A549 (cell line): Measurements from ENCODE around the gene NOX3. TPM values are rescaled to one million over a fixed set of nuclear protein-coding genes. Genes with fewer than 3 reads are reported as not detected.

Experiments used
- ATAC-seq, 2 experiments: fragments of 200-7000 bp in 1 of 2; fragments of >200 bp in 1 of 2; cut with Nextera tagmentation in 1 of 2; cut with Tn5 transposase in 1 of 2; 3 replicates each; pipeline versions ENCODE4 v1.8.0 to v1.9.1; 2018 to 2020; ENCODE audit warnings: mild to moderate bottlenecking in 1 of 2, moderate library complexity in 1 of 2
- CTCF ChIA-PET: fragments of 300-600 bp; sonication (Branson Sonifier 250); formaldehyde crosslinking; extraction: SDS; loops from one replicate; lab custom pipeline; 2021; ENCODE audit warnings: antibody characterized with exemption, inconsistent platforms; lab: Yijun Ruan, JAX
- POLR2A ChIA-PET: fragments of 350-600 bp; formaldehyde crosslinking; extraction: SDS; loops from one replicate; lab custom pipeline; 2021; ENCODE audit warnings: antibody characterized with exemption, inconsistent platforms; lab: Yijun Ruan, JAX
- DNase-seq, 2 experiments: peaks; one replicate each; pipeline versions ENCODE4 v3.0.0 to v3.0.0-alpha.2; 2011 to 2016; ENCODE audit warnings: low read depth in 1 of 2, low spot score in 1 of 2
- FAIRE-seq: peaks from 2 replicates; lab custom pipeline; 2011; peaks lifted over from hg19 to GRCh38; lab: Jason Lieb, UNC
- H3K27ac ChIP-seq, 2 experiments: fragments of >200 bp; sonication (Bioruptor Twin); formaldehyde crosslinking; 3 replicates each; pipeline ENCODE4 v1.5.1; 2016 to 2017
- H3K4me1 ChIP-seq: fragments of >200 bp; sonication (Bioruptor Twin); formaldehyde crosslinking; 3 replicates; pipeline ENCODE4 v1.6.1; 2016
- H3K4me2 ChIP-seq: fragments of >200 bp; sonication (Bioruptor Twin); formaldehyde crosslinking; 3 replicates; pipeline ENCODE4 v1.6.1; 2016
- H3K4me3 ChIP-seq: fragments of >200 bp; sonication (Bioruptor Twin); formaldehyde crosslinking; 3 replicates; pipeline ENCODE4 v1.5.1; 2016
- H3K9me3 ChIP-seq: fragments of >200 bp; sonication (Bioruptor Twin); formaldehyde crosslinking; 3 replicates; pipeline ENCODE4 v1.6.1; 2016
- ATOH8 ChIP-seq: fragments of 250-450 bp; sonication (Bioruptor Pico); IDR thresholded peaks from 2 replicates; pipeline ENCODE4 v1.5.0; 2020; ENCODE audit warnings: low read depth, mild to moderate bottlenecking, moderate library complexity
- BHLHE40 ChIP-seq: IDR thresholded peaks from 2 replicates; pipeline ENCODE4 v1.6.1; 2012; ENCODE audit warnings: low read depth, low read length, inconsistent platforms
- CBX2 ChIP-seq: fragments of 200-600 bp; sonication (generic); IDR thresholded peaks from 2 replicates; pipeline ENCODE4 v1.6.1; 2016; ENCODE audit warnings: low read depth, mild to moderate bottlenecking, borderline replicate concordance
- CHD2 ChIP-seq: fragments of 150-350 bp; IDR thresholded peaks from 2 replicates; pipeline ENCODE4 v1.6.1; 2014; ENCODE audit warnings: low read length; ENCODE audit not compliant: partially characterized antibody
- CHD4 ChIP-seq: fragments of 200-600 bp; sonication (generic); IDR thresholded peaks from 2 replicates; pipeline ENCODE4 v1.6.1; 2016; ENCODE audit warnings: antibody characterized with exemption, mild to moderate bottlenecking, borderline replicate concordance
- CTCF ChIP-seq: fragments of >200 bp; sonication (Bioruptor Twin); formaldehyde crosslinking; IDR thresholded peaks from 3 replicates; pipeline ENCODE4 v1.5.1; 2016
- E2F6 ChIP-seq: IDR thresholded peaks from 2 replicates; pipeline ENCODE4 v1.6.1; 2012; ENCODE audit warnings: low read depth, borderline replicate concordance
- ELK1 ChIP-seq: fragments of 150-350 bp; IDR thresholded peaks from 2 replicates; pipeline ENCODE4 v1.6.1; 2014; ENCODE audit warnings: low read depth, mild to moderate bottlenecking, low read length
- FOSL2 ChIP-seq, 2 experiments: fragments of 450-650 bp in 1 of 2; fragments of >200 bp in 1 of 2; sonication (Bioruptor Twin) in 1 of 2; formaldehyde crosslinking; IDR thresholded peaks; 2 replicates each; pipeline versions ENCODE4 v1.5.0 to v1.6.1; 2016 to 2020; ENCODE audit warnings: mild to moderate bottlenecking in 1 of 2, moderate library complexity in 1 of 2
- HOXA7 ChIP-seq: fragments of 250-450 bp; sonication (Bioruptor Pico); IDR thresholded peaks from 2 replicates; pipeline ENCODE4 v1.5.0; 2020; ENCODE audit warnings: mild to moderate bottlenecking, moderate library complexity
- KDM1A ChIP-seq: fragments of 200-600 bp; sonication (generic); IDR thresholded peaks from 2 replicates; pipeline ENCODE4 v1.6.1; 2016; ENCODE audit warnings: low read depth, mild to moderate bottlenecking
- KDM5A ChIP-seq: fragments of 200-600 bp; sonication (generic); IDR thresholded peaks from 2 replicates; pipeline ENCODE4 v1.6.1; 2016; ENCODE audit warnings: antibody characterized with exemption, mild to moderate bottlenecking
- MAZ ChIP-seq: fragments of 150-350 bp; IDR thresholded peaks from 2 replicates; pipeline ENCODE4 v1.6.1; 2014; ENCODE audit warnings: antibody characterized with exemption, low read depth, low read length, borderline replicate concordance
- MYC ChIP-seq: IDR thresholded peaks from 2 replicates; pipeline ENCODE4 v1.6.1; 2012; ENCODE audit warnings: mild to moderate bottlenecking, inconsistent platforms, low read length, improper control_type of control experiment, borderline replicate concordance
- POLR2A ChIP-seq: IDR thresholded peaks from 2 replicates; pipeline ENCODE4 v1.6.1; 2012; ENCODE audit warnings: mild to moderate bottlenecking, low read length
- RAD21 ChIP-seq, 2 experiments: fragments of >200 bp in 1 of 2; sonication (Bioruptor Twin) in 1 of 2; formaldehyde crosslinking in 1 of 2; IDR thresholded peaks in 1 of 2; conservative IDR thresholded peaks in 1 of 2; 2 replicates in 1 of 2; 3 replicates in 1 of 2; pipeline ENCODE4 v1.6.1; 2012 to 2018; ENCODE audit warnings: inconsistent platforms in 1 of 2
- RNF2 ChIP-seq: fragments of 200-600 bp; sonication (generic); IDR thresholded peaks from 2 replicates; pipeline ENCODE4 v1.6.1; 2016; ENCODE audit warnings: low read depth, mild to moderate bottlenecking, antibody characterized with exemption, moderate library complexity, borderline replicate concordance
- SREBF2 ChIP-seq: fragments of 450-650 bp; IDR thresholded peaks from 2 replicates; pipeline ENCODE4 v1.6.1; 2014; ENCODE audit warnings: mild to moderate bottlenecking, moderate library complexity
- TFCP2L1 ChIP-seq: fragments of 250-450 bp; sonication (Bioruptor Pico); IDR thresholded peaks from 2 replicates; pipeline ENCODE4 v1.5.0; 2021; ENCODE audit warnings: mild to moderate bottlenecking
- ZFP36 ChIP-seq: fragments of 450-650 bp; IDR thresholded peaks from 2 replicates; pipeline ENCODE4 v1.6.1; 2014; ENCODE audit warnings: borderline replicate concordance; ENCODE audit not compliant: partially characterized antibody
- ZNF302 ChIP-seq: fragments of 250-450 bp; sonication (Bioruptor Pico); IDR thresholded peaks from 2 replicates; pipeline ENCODE4 v1.9.0; 2021; ENCODE audit warnings: inconsistent platforms, mild to moderate bottlenecking, moderate library complexity
- WGBS: methylation state at CpG from one replicate; pipeline ENCODE4 v1.1.6; 2017; ENCODE audit errors: missing lambda C conversion rate; 5-methylcytosine and 5-hydroxymethylcytosine counted together
- polyA plus RNA-seq, 4 experiments: library from polyadenylated mRNA; depleted of rRNA in 3 of 4; stranded (reverse); fragments of >200 nt; fragmentation: RNase III in 1 of 4; extraction: RNeasy Plus Mini Kit Qiagen cat#74134 plus additional on column Dnase treatment in 1 of 4; gene quantifications; 2 replicates in 3 of 4; 3 replicates in 1 of 4; pipeline ENCODE4 v1.2.3, GENCODE V29; 2011 to 2017
- TF ChIP-seq, protein P1 (sequence below): IDR thresholded peaks from 2 replicates; pipeline ENCODE4 v1.6.1; 2012
- TF ChIP-seq, protein P2 (sequence below): IDR thresholded peaks from 2 replicates; pipeline ENCODE4 v1.6.1; 2012

The NOX3 gene
- polyA plus RNA-seq, 2 of the 4 experiments (the other 2 are of a cell fraction) = not detected

- TF ChIP-seq E2F6 (no peak), RAD21 (conservative IDR thresholded peaks at IDR 0.05 in 1 of 2, IDR thresholded peaks at IDR 0.05 in 1 of 2) (no peak), HOXA7 (CRISPR knock-in tag) (no peak), TFCP2L1 (CRISPR knock-in tag) (no peak), RNF2 (no peak), FOSL2 (IDR thresholded peaks at IDR 0.05) (no peak), FOSL2 (CRISPR knock-in tag; IDR thresholded peaks at IDR 0.05) (no peak)
These were observed 10.9 kb upstream of the NOX3 start (continued) for GRCh38 chr6:155466539-155466938.

- ATAC-seq = no peak
- POLR2A ChIA-PET = no interaction called here
- no peak for FAIRE-seq
- H3K4me2 ChIP-seq = no peak overlapping the region
- CTCF ChIA-PET = no interaction called here
- H3K27ac ChIP-seq = no peak overlapping the region
- 79% methylated on average over 6 of the region's 6 CpGs for WGBS
- no peak overlapping the region for H3K4me3 ChIP-seq
- TF ChIP-seq ZFP36 = no peak
- TF ChIP-seq SREBF2 = no peak
- TF ChIP-seq ATOH8 (CRISPR knock-in tag) = no peak
- no peak for TF ChIP-seq ZNF302
- TF ChIP-seq MYC = no peak
- TF ChIP-seq, protein P1, sequence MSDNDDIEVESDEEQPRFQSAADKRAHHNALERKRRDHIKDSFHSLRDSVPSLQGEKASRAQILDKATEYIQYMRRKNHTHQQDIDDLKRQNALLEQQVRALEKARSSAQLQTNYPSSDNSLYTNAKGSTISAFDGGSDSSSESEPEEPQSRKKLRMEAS = no peak
- no peak for TF ChIP-seq CBX2
- TF ChIP-seq KDM5A = no peak
- TF ChIP-seq POLR2A = no peak
- no peak for TF ChIP-seq TFCP2L1 (CRISPR knock-in tag)
- no peak for TF ChIP-seq CHD4
- no peak for TF ChIP-seq KDM1A
- TF ChIP-seq CHD2 = no peak
- no peak for TF ChIP-seq BHLHE40
- TF ChIP-seq ELK1 = no peak
- no peak for TF ChIP-seq MAZ
- TF ChIP-seq, protein P2, sequence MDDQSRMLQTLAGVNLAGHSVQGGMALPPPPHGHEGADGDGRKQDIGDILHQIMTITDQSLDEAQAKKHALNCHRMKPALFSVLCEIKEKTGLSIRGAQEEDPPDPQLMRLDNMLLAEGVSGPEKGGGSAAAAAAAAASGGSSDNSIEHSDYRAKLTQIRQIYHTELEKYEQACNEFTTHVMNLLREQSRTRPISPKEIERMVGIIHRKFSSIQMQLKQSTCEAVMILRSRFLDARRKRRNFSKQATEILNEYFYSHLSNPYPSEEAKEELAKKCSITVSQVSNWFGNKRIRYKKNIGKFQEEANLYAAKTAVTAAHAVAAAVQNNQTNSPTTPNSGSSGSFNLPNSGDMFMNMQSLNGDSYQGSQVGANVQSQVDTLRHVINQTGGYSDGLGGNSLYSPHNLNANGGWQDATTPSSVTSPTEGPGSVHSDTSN = no peak
- no peak for TF ChIP-seq CTCF
- no peak for DNase-seq
- no peaks in the 10 kb centered on the region for H3K9me3 ChIP-seq
- H3K4me1 ChIP-seq = no peaks in the 10 kb centered on the region
These were observed 5.9 kb upstream of the NOX3 start for GRCh38 chr6:155461556-155461955.
